ENCODE measurements around the gene JPT2.

Gene JPT2

GRCh38 chr16:1651094-1651973, 26.7 kb upstream of the JPT2 start:
- no peaks in the 10 kb centered on the region for H3K27me3 ChIP-seq (replicated peaks; ENCODE audit: control insufficient read depth, insufficient read depth, low read length, poor library complexity, severe bottlenecking)
- no peaks in the 10 kb centered on the region for H3K4me1 ChIP-seq (ENCODE audit: control insufficient read depth, insufficient read depth, low read length, poor library complexity, severe bottlenecking)
- no peaks in the 10 kb centered on the region for H3K9me3 ChIP-seq (ENCODE audit: control insufficient read depth, low read length)
- no peak for DNase-seq
- peaks cover 33% of the 10 kb centered on the region for H3K36me3 ChIP-seq (ENCODE audit: control insufficient read depth, insufficient read depth, low read length)
- H3K4me3 ChIP-seq (ENCODE audit: insufficient read depth, low read depth, low read length, poor library complexity, severe bottlenecking): no peak overlapping the region
- no peak overlapping the region for H3K27ac ChIP-seq (ENCODE audit: insufficient read depth, low read length, poor library complexity, severe bottlenecking)

- Histone ChIP-seq H3K27me3 (replicated peaks; ENCODE audit: control insufficient read depth, insufficient read depth, low read length, poor library complexity, severe bottlenecking) (no peaks in the 10 kb centered on the region), H3K27ac (ENCODE audit: insufficient read depth, low read length, poor library complexity, severe bottlenecking) (no peak overlapping the region), H3K36me3 (ENCODE audit: control insufficient read depth, insufficient read depth, low read length) (peaks cover 39% of the 10 kb centered on the region), H3K4me3 (ENCODE audit: insufficient read depth, low read depth, low read length, poor library complexity, severe bottlenecking) (no peak overlapping the region), H3K4me1 (ENCODE audit: control insufficient read depth, insufficient read depth, low read length, poor library complexity, severe bottlenecking) (no peaks in the 10 kb centered on the region), H3K9me3 (ENCODE audit: control insufficient read depth, low read length) (no peaks in the 10 kb centered on the region)
- no peak for DNase-seq
Measured at GRCh38 chr16:1651974-1652312, 26.1 kb upstream of the JPT2 start.

GRCh38 chr16:1653023-1653422, 25.1 kb upstream of the JPT2 start:
- no peaks in the 10 kb centered on the region for H3K9me3 ChIP-seq (ENCODE audit: control insufficient read depth, low read length)
- no peak overlapping the region for H3K27ac ChIP-seq (ENCODE audit: insufficient read depth, low read length, poor library complexity, severe bottlenecking)
- no peak for DNase-seq
- peaks cover 40% of the 10 kb centered on the region for H3K36me3 ChIP-seq (ENCODE audit: control insufficient read depth, insufficient read depth, low read length)
- H3K27me3 ChIP-seq (replicated peaks; ENCODE audit: control insufficient read depth, insufficient read depth, low read length, poor library complexity, severe bottlenecking): no peaks in the 10 kb centered on the region
- H3K4me3 ChIP-seq (ENCODE audit: insufficient read depth, low read depth, low read length, poor library complexity, severe bottlenecking): no peak overlapping the region
- no peaks in the 10 kb centered on the region for H3K4me1 ChIP-seq (ENCODE audit: control insufficient read depth, insufficient read depth, low read length, poor library complexity, severe bottlenecking)

- Histone ChIP-seq H3K9me3 (ENCODE audit: control insufficient read depth, low read length) (no peaks in the 10 kb centered on the region), H3K4me1 (ENCODE audit: control insufficient read depth, insufficient read depth, low read length, poor library complexity, severe bottlenecking) (no peaks in the 10 kb centered on the region), H3K36me3 (ENCODE audit: control insufficient read depth, insufficient read depth, low read length) (peaks cover 45% of the 10 kb centered on the region), H3K27ac (ENCODE audit: insufficient read depth, low read length, poor library complexity, severe bottlenecking) (no peak overlapping the region), H3K4me3 (ENCODE audit: insufficient read depth, low read depth, low read length, poor library complexity, severe bottlenecking) (no peak overlapping the region), H3K27me3 (replicated peaks; ENCODE audit: control insufficient read depth, insufficient read depth, low read length, poor library complexity, severe bottlenecking) (no peaks in the 10 kb centered on the region)
- no peak for DNase-seq
Measured at GRCh38 chr16:1654505-1655268, 23.4 kb upstream of the JPT2 start.

GRCh38 chr16:1655269-1655807, 22.7 kb upstream of the JPT2 start:
- no peak for DNase-seq
- H3K4me1 ChIP-seq (ENCODE audit: control insufficient read depth, insufficient read depth, low read length, poor library complexity, severe bottlenecking): no peaks in the 10 kb centered on the region
- H3K4me3 ChIP-seq (ENCODE audit: insufficient read depth, low read depth, low read length, poor library complexity, severe bottlenecking): no peak overlapping the region
- no peaks in the 10 kb centered on the region for H3K27me3 ChIP-seq (replicated peaks; ENCODE audit: control insufficient read depth, insufficient read depth, low read length, poor library complexity, severe bottlenecking)
- no peak overlapping the region for H3K27ac ChIP-seq (ENCODE audit: insufficient read depth, low read length, poor library complexity, severe bottlenecking)
- no peaks in the 10 kb centered on the region for H3K9me3 ChIP-seq (ENCODE audit: control insufficient read depth, low read length)
- peaks cover 52% of the 10 kb centered on the region for H3K36me3 ChIP-seq (ENCODE audit: control insufficient read depth, insufficient read depth, low read length)

GRCh38 chr16:1655909-1656807, 21.9 kb upstream of the JPT2 start:
- Histone ChIP-seq H3K36me3 (ENCODE audit: control insufficient read depth, insufficient read depth, low read length) (peaks cover 50% of the 10 kb centered on the region), H3K27me3 (replicated peaks; ENCODE audit: control insufficient read depth, insufficient read depth, low read length, poor library complexity, severe bottlenecking) (no peaks in the 10 kb centered on the region), H3K4me1 (ENCODE audit: control insufficient read depth, insufficient read depth, low read length, poor library complexity, severe bottlenecking) (no peaks in the 10 kb centered on the region), H3K9me3 (ENCODE audit: control insufficient read depth, low read length) (no peaks in the 10 kb centered on the region), H3K4me3 (ENCODE audit: insufficient read depth, low read depth, low read length, poor library complexity, severe bottlenecking) (no peak overlapping the region), H3K27ac (ENCODE audit: insufficient read depth, low read length, poor library complexity, severe bottlenecking) (no peak overlapping the region)
- no peak for DNase-seq

- Histone ChIP-seq H3K27me3 (replicated peaks; ENCODE audit: control insufficient read depth, insufficient read depth, low read length, poor library complexity, severe bottlenecking) (no peaks in the 10 kb centered on the region), H3K36me3 (ENCODE audit: control insufficient read depth, insufficient read depth, low read length) (peaks cover 54% of the 10 kb centered on the region), H3K4me3 (ENCODE audit: insufficient read depth, low read depth, low read length, poor library complexity, severe bottlenecking) (no peak overlapping the region), H3K4me1 (ENCODE audit: control insufficient read depth, insufficient read depth, low read length, poor library complexity, severe bottlenecking) (no peaks in the 10 kb centered on the region), H3K9me3 (ENCODE audit: control insufficient read depth, low read length) (no peaks in the 10 kb centered on the region), H3K27ac (ENCODE audit: insufficient read depth, low read length, poor library complexity, severe bottlenecking) (no peak overlapping the region)
- DNase-seq: no peak
Measured at GRCh38 chr16:1656808-1657617, 21.1 kb upstream of the JPT2 start.

- Histone ChIP-seq H3K4me3 (ENCODE audit: insufficient read depth, low read depth, low read length, poor library complexity, severe bottlenecking) (no peak overlapping the region), H3K27ac (ENCODE audit: insufficient read depth, low read length, poor library complexity, severe bottlenecking) (no peak overlapping the region), H3K4me1 (ENCODE audit: control insufficient read depth, insufficient read depth, low read length, poor library complexity, severe bottlenecking) (no peaks in the 10 kb centered on the region), H3K36me3 (ENCODE audit: control insufficient read depth, insufficient read depth, low read length) (peaks cover 56% of the 10 kb centered on the region), H3K27me3 (replicated peaks; ENCODE audit: control insufficient read depth, insufficient read depth, low read length, poor library complexity, severe bottlenecking) (no peaks in the 10 kb centered on the region), H3K9me3 (ENCODE audit: control insufficient read depth, low read length) (no peaks in the 10 kb centered on the region)
- DNase-seq: no peak
Measured at GRCh38 chr16:1657841-1658240, 20.2 kb upstream of the JPT2 start.

- Histone ChIP-seq H3K27me3 (replicated peaks; ENCODE audit: control insufficient read depth, insufficient read depth, low read length, poor library complexity, severe bottlenecking) (no peaks in the 10 kb centered on the region), H3K9me3 (ENCODE audit: control insufficient read depth, low read length) (no peaks in the 10 kb centered on the region), H3K27ac (ENCODE audit: insufficient read depth, low read length, poor library complexity, severe bottlenecking) (no peak overlapping the region), H3K4me1 (ENCODE audit: control insufficient read depth, insufficient read depth, low read length, poor library complexity, severe bottlenecking) (no peaks in the 10 kb centered on the region), H3K4me3 (ENCODE audit: insufficient read depth, low read depth, low read length, poor library complexity, severe bottlenecking) (no peak overlapping the region), H3K36me3 (ENCODE audit: control insufficient read depth, insufficient read depth, low read length) (peaks cover 61% of the 10 kb centered on the region)
- DNase-seq: no peak
Measured at GRCh38 chr16:1659031-1659430, 19.0 kb upstream of the JPT2 start.
